ENCODE measurements around the gene ANKRD22. TPM values are rescaled to one million over a fixed set of nuclear protein-coding genes. Genes with fewer than 3 reads are reported as not detected.

Gene ANKRD22
- total RNA-seq, 1 donor from 2014 or later: 2.9 TPM

DNA sequence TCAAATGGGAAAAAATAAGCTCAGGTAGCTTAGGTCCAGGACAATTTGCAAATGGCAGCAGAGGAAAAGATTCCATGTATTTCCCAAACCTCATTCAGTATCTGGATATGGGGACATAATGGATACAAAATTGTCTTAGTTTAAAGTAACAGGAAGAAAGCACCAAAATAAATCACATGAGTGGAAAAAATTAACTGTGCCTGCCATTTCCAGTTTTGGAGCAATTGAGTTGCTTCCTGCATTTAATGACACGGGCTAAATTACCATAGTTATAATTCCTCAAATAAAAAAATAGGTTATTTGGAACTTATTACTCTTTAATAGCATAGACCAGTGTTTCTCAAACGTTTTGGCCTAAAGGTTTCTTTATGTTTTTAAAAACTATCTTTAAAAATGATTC lies 22.1 kb upstream of the ANKRD22 start:
- no peak for DNase-seq (ENCODE audit: extremely low spot score, unreplicated experiment)
- Mint-ChIP-seq H3K9me3 (peaks cover 3% of the 10 kb centered on the region), H3K27me3 (peaks cover 17% of the 10 kb centered on the region), H3K4me1 (ENCODE audit: unreplicated experiment) (peaks cover 5% of the 10 kb centered on the region), H3K36me3 (no peaks in the 10 kb centered on the region), H3K27ac (no peak overlapping the region), H3K4me3 (no peak overlapping the region)
- TF ChIP-seq, protein P1, sequence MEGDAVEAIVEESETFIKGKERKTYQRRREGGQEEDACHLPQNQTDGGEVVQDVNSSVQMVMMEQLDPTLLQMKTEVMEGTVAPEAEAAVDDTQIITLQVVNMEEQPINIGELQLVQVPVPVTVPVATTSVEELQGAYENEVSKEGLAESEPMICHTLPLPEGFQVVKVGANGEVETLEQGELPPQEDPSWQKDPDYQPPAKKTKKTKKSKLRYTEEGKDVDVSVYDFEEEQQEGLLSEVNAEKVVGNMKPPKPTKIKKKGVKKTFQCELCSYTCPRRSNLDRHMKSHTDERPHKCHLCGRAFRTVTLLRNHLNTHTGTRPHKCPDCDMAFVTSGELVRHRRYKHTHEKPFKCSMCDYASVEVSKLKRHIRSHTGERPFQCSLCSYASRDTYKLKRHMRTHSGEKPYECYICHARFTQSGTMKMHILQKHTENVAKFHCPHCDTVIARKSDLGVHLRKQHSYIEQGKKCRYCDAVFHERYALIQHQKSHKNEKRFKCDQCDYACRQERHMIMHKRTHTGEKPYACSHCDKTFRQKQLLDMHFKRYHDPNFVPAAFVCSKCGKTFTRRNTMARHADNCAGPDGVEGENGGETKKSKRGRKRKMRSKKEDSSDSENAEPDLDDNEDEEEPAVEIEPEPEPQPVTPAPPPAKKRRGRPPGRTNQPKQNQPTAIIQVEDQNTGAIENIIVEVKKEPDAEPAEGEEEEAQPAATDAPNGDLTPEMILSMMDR (conservative IDR thresholded peaks at IDR 0.05): no peak

DNA sequence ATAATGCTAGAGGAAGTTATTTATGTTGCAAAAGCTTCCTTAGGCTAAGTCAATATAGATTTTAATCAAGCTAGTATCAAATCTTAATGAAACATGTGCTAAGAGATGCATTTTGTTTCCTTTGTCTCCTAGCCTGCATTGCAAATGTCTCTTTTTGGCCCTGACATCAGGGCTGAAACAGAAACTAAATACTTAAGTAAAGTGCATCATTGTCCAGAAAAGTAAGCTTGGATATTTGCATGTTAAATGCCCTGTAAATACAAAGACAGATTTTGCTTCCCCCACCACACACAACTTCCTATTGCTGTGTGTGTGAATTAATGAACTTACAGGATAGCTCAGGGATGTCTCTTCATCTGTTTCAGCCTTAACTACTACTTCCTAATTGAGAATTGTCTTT lies 18.4 kb upstream of the ANKRD22 start:
- no peak for DNase-seq (ENCODE audit: extremely low spot score, unreplicated experiment)
- H3K27me3 Mint-ChIP-seq: no peaks in the 10 kb centered on the region
- H3K9me3 Mint-ChIP-seq: peaks cover 3% of the 10 kb centered on the region
- no peak overlapping the region for H3K27ac Mint-ChIP-seq
- H3K4me3 Mint-ChIP-seq: no peak overlapping the region
- H3K36me3 Mint-ChIP-seq: no peaks in the 10 kb centered on the region
- TF ChIP-seq, protein P1 (conservative IDR thresholded peaks at IDR 0.05): no peak
- H3K4me1 Mint-ChIP-seq (ENCODE audit: unreplicated experiment): peaks cover 5% of the 10 kb centered on the region

DNA sequence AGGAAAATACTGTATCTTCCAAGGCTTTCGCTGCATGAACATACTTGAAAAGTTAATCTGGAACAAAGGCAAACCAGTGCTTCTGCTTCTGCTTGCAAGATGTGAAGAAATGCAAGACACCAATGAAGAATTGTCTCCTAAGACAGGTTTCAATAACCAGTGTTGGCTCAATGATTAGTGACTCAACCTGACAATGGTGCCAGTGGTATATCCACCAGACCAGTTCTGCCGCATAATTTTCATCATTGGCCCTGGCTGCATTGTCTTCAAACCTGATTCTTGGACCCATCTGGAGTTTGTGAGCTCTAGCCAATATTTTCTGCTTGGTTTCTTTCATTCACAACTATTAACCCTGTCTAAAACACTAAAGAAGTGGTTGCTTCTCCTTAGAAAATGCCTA lies 14.8 kb upstream of the ANKRD22 start:
- no peaks in the 10 kb centered on the region for H3K27me3 Mint-ChIP-seq
- no peak overlapping the region for H3K27ac Mint-ChIP-seq
- DNase-seq (ENCODE audit: extremely low spot score, unreplicated experiment): no peak
- peaks cover 3% of the 10 kb centered on the region for H3K9me3 Mint-ChIP-seq
- H3K4me1 Mint-ChIP-seq (ENCODE audit: unreplicated experiment): no peaks in the 10 kb centered on the region
- no peaks in the 10 kb centered on the region for H3K36me3 Mint-ChIP-seq
- TF ChIP-seq, protein P1 (conservative IDR thresholded peaks at IDR 0.05): no peak
- no peak overlapping the region for H3K4me3 Mint-ChIP-seq

DNA sequence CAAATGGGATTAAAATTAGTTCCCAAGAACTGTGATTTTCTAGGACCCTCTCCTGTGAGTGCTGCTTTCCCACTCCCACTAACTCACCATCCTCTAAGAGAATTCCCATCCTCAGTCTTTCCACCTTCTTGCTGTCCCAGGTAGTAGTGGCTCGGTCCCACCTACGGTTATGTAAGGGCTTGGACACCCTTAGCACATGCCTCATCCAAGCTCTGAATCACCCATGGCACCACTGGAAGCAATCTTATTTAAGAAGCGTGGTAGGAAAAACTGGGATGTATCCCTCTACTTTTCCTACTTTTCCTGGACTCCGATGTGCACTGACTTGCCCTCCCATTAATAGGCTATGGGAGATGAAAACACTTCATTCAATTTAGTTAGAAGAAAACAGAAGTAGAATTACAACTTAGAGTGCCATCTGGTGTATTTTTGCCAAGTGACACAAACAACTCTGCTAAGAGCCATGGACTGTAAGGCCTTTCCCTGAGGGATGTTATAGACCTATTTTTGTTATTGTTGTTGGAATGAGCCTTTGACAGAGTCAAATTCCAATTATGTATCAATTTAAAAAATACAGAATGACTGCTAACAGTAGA lies 13.7 kb upstream of the ANKRD22 start:
- Mint-ChIP-seq H3K4me3 (no peak overlapping the region), H3K36me3 (no peaks in the 10 kb centered on the region), H3K27me3 (no peaks in the 10 kb centered on the region), H3K4me1 (ENCODE audit: unreplicated experiment) (no peaks in the 10 kb centered on the region), H3K9me3 (peaks cover 3% of the 10 kb centered on the region), H3K27ac (no peak overlapping the region)
- TF ChIP-seq, protein P1 (conservative IDR thresholded peaks at IDR 0.05): no peak
- DNase-seq (ENCODE audit: extremely low spot score, unreplicated experiment): no peak

DNA sequence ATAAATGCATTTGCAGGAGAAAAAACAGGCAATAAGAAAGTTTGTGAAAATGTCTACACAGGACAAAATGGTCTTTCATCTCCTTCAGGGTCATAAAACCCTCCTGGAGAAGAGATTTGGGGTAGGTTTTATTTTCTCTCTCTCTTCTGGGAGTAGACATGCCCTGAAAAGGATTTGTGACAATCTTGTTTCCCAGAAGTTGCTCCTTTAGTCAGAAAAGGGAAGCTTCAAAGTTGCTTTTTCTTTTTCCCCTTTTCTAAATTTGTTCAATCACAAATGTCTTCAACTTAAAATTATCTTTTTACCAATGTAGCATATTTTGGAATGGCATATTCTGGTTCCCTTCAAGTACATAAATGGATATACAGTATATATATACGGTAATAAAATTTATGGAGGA lies 9.4 kb upstream of the ANKRD22 start:
- no peak for DNase-seq (ENCODE audit: extremely low spot score, unreplicated experiment)
- no peak overlapping the region for H3K4me3 Mint-ChIP-seq
- no peaks in the 10 kb centered on the region for H3K36me3 Mint-ChIP-seq
- H3K9me3 Mint-ChIP-seq: no peaks in the 10 kb centered on the region
- TF ChIP-seq, protein P1 (conservative IDR thresholded peaks at IDR 0.05): no peak
- no peaks in the 10 kb centered on the region for H3K4me1 Mint-ChIP-seq (ENCODE audit: unreplicated experiment)
- H3K27me3 Mint-ChIP-seq: no peaks in the 10 kb centered on the region
- no peak overlapping the region for H3K27ac Mint-ChIP-seq

DNA sequence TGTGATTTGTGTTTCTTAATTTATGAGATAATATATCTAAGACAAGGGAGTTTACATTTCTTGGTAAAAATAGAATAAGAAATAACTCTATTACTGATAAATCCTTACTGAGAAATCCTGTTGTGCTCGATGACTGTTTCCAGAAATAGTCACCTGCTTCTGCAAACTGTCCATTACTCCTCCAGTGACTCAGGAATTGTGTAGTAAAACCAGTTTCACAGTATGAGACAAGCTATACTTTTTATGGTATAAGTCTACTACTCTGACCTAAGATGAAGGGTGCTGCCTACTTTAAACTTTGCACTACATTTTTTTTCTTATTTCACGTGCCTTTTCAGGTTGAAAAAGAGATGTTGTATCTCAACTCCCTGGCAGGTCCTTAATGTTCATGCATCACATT lies 6.8 kb upstream of the ANKRD22 start:
- Mint-ChIP-seq H3K4me3 (no peak overlapping the region), H3K36me3 (no peaks in the 10 kb centered on the region), H3K27ac (peak overlapping the region; percentile 38), H3K9me3 (no peaks in the 10 kb centered on the region), H3K4me1 (ENCODE audit: unreplicated experiment) (peaks cover 5% of the 10 kb centered on the region), H3K27me3 (no peaks in the 10 kb centered on the region)
- no peak for DNase-seq (ENCODE audit: extremely low spot score, unreplicated experiment)
- TF ChIP-seq, protein P1 (conservative IDR thresholded peaks at IDR 0.05): no peak

All from type B pancreatic cell (in vitro differentiated cells).